ES-I3 (cell line): ENCODE measurements around the gene CD72.
"Not testable (repeated sequence)": the region's sequence is repeated elsewhere in the genome, so short reads cannot be mapped to it uniquely, and the experiment has no call there.

ENCODE experiments used
- H3K36me3 ChIP-seq: 2 replicates; pipeline ENCODE4 v1.6.1; 2013; ENCODE audit warnings: mild to moderate bottlenecking, low read length, control low read depth, moderate library complexity; ENCODE audit not compliant: insufficient read depth
- H3K4me1 ChIP-seq: 2 replicates; pipeline ENCODE4 v1.6.1; 2013; ENCODE audit warnings: mild to moderate bottlenecking, control low read depth, low read length; ENCODE audit not compliant: insufficient read depth
- H3K9ac ChIP-seq: 2 replicates; pipeline ENCODE4 v1.6.1; 2013; ENCODE audit warnings: low read depth, mild to moderate bottlenecking, low read length, moderate library complexity
- H3K9me3 ChIP-seq: 2 replicates; pipeline ENCODE4 v1.6.1; 2013; ENCODE audit warnings: mild to moderate bottlenecking, low read length, moderate library complexity; ENCODE audit not compliant: control insufficient read depth, insufficient read depth

The CD72 gene

GRCh38 chr9:35599763-35600604 lies 18.2 kb downstream of the CD72 start:
- Histone ChIP-seq H3K9ac (no peak overlapping the region; the same call in 1 of the 2 replicates), H3K36me3 (no peaks in the 10 kb centered on the region; the same call in 1 of the 2 replicates), H3K9me3 (no peaks in the 10 kb centered on the region), H3K4me1 (no peaks in the 10 kb centered on the region)

- H3K9ac ChIP-seq, result no peak overlapping the region
- no peaks in the 10 kb centered on the region; the same call in 1 of the 2 replicates for H3K36me3 ChIP-seq
- H3K9me3 ChIP-seq, result no peaks in the 10 kb centered on the region
- no peaks in the 10 kb centered on the region for H3K4me1 ChIP-seq
These were observed 19.2 kb downstream of the CD72 start for GRCh38 chr9:35598866-35599590.

GRCh38 chr9:35596907-35597306 lies 21.3 kb downstream of the CD72 start:
- H3K4me1 ChIP-seq, H3K36me3 ChIP-seq, H3K9me3 ChIP-seq, H3K9ac ChIP-seq: not testable (repeated sequence)

- no peaks in the 10 kb centered on the region for H3K9me3 ChIP-seq
- H3K36me3 ChIP-seq, result no peaks in the 10 kb centered on the region; the same call in 1 of the 2 replicates
- H3K4me1 ChIP-seq, result no peaks in the 10 kb centered on the region
- no peak overlapping the region for H3K9ac ChIP-seq
These were observed 23.7 kb downstream of the CD72 start for GRCh38 chr9:35594471-35594870.

GRCh38 chr9:35593581-35593980 lies 24.6 kb downstream of the CD72 start:
- Histone ChIP-seq H3K36me3 (no peaks in the 10 kb centered on the region; the same call in 1 of the 2 replicates), H3K4me1 (no peaks in the 10 kb centered on the region), H3K9ac (no peak overlapping the region), H3K9me3 (no peaks in the 10 kb centered on the region)

- not testable (repeated sequence) for H3K9ac ChIP-seq, H3K9me3 ChIP-seq, H3K36me3 ChIP-seq, H3K4me1 ChIP-seq
These were observed 29.7 kb downstream of the CD72 start for GRCh38 chr9:35588506-35588905.

GRCh38 chr9:35584681-35585080 lies 33.5 kb downstream of the CD72 start:
- not testable (repeated sequence) for H3K9me3 ChIP-seq, H3K36me3 ChIP-seq, H3K9ac ChIP-seq, H3K4me1 ChIP-seq

- not testable (repeated sequence) for H3K4me1 ChIP-seq, H3K9ac ChIP-seq, H3K36me3 ChIP-seq, H3K9me3 ChIP-seq
These were observed 34.7 kb downstream of the CD72 start for GRCh38 chr9:35583521-35583920.

- H3K9me3 ChIP-seq, H3K9ac ChIP-seq, H3K4me1 ChIP-seq, H3K36me3 ChIP-seq: not testable (repeated sequence)
These were observed 38.5 kb downstream of the CD72 start for GRCh38 chr9:35579659-35580227.

- no peaks in the 10 kb centered on the region for H3K4me1 ChIP-seq
- H3K9ac ChIP-seq, result no peak overlapping the region
- peaks cover 7% of the 10 kb centered on the region; the same call in 1 of the 2 replicates for H3K9me3 ChIP-seq
- no peaks in the 10 kb centered on the region for H3K36me3 ChIP-seq
These were observed 39.1 kb downstream of the CD72 start for GRCh38 chr9:35579130-35579529.

GRCh38 chr9:35577486-35577885 lies 40.7 kb downstream of the CD72 start:
- peaks cover 7% of the 10 kb centered on the region; the same call in 1 of the 2 replicates for H3K9me3 ChIP-seq
- H3K9ac ChIP-seq, result no peak overlapping the region
- no peaks in the 10 kb centered on the region for H3K4me1 ChIP-seq
- no peaks in the 10 kb centered on the region for H3K36me3 ChIP-seq

GRCh38 chr9:35575478-35575877 lies 42.7 kb downstream of the CD72 start:
- Histone ChIP-seq H3K9me3 (no peaks in the 10 kb centered on the region), H3K36me3 (no peaks in the 10 kb centered on the region), H3K4me1 (no peaks in the 10 kb centered on the region)

GRCh38 chr9:35574578-35575122 lies 43.6 kb downstream of the CD72 start:
- Histone ChIP-seq H3K9me3 (no peaks in the 10 kb centered on the region), H3K4me1 (no peaks in the 10 kb centered on the region), H3K9ac (no peak overlapping the region), H3K36me3 (no peaks in the 10 kb centered on the region)

More at GRCh38 chr9:35575478-35575877, 42.7 kb downstream of the CD72 start:
- no peak overlapping the region for H3K9ac ChIP-seq

- Histone ChIP-seq H3K9me3 (no peaks in the 10 kb centered on the region), H3K4me1 (no peaks in the 10 kb centered on the region), H3K9ac (no peak overlapping the region), H3K36me3 (no peaks in the 10 kb centered on the region)
These were observed 47.3 kb downstream of the CD72 start for GRCh38 chr9:35570709-35571504.
